Spleen (tissue), 7 donors: ENCODE data around the gene POLE.
"Not testable (repeated sequence)": the region's sequence is repeated elsewhere in the genome, so short reads cannot be mapped to it uniquely, and the experiment has no call there.

Experiments
- POLR2A ChIP-seq, 3 donors: fragments of 450-650 bp; IDR thresholded peaks; one replicate each; pipeline ENCODE4 v1.5.1; 2017; ENCODE audit warnings: antibody characterized with exemption in 3 of 3, mild to moderate bottlenecking in 1 of 3
- POLR2AphosphoS5 ChIP-seq, 3 donors: sonication (generic); formaldehyde crosslinking; IDR thresholded peaks; one replicate each; pipeline ENCODE4 v1.5.1; 2017; ENCODE audit warnings: antibody characterized with exemption in 3 of 3
- TF ChIP-seq, protein P1 (sequence below), 11 experiments: fragments of 200-600 bp in 7 of 11; fragments of 450-650 bp in 4 of 11; sonication (generic) in 4 of 11; IDR thresholded peaks in 8 of 11; conservative IDR thresholded peaks in 3 of 11; 1 replicate in 7 of 11; 2 replicates in 4 of 11; pipeline versions ENCODE4 v1.4.0 to v1.8.0; 2016 to 2021; ENCODE audit warnings: antibody characterized with exemption in 11 of 11, inconsistent platforms in 4 of 11, mild to moderate bottlenecking in 1 of 11
- donor health status: DM: no; HTN: no; CAD: no; lungs with moderate emphysema.
- donor health status: DM: no; HTN: no; CAD: no.
- donor health status: DM: no; HTN: no; CAD: no.

DNA sequence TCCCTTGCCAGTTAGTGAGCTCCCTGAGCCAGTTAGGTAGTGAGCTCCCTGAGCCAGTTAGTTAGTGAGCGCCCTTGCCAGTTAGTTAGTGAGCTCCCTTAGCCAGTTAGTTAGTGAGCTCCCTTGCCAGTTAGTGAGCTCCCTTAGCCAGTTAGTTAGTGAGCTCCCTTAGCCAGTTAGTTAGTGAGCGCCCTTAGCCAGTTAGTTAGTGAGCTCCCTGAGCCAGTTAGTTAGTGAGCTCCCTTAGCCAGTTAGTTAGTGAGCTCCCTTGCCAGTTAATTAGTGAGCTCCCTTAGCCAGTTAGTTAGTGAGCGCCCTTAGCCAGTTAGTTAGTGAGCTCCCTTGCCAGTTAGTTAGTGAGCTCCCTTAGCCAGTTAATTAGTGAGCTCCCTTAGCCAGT, 4.9 kb upstream of the POLE start:
- TF ChIP-seq, protein P1, sequence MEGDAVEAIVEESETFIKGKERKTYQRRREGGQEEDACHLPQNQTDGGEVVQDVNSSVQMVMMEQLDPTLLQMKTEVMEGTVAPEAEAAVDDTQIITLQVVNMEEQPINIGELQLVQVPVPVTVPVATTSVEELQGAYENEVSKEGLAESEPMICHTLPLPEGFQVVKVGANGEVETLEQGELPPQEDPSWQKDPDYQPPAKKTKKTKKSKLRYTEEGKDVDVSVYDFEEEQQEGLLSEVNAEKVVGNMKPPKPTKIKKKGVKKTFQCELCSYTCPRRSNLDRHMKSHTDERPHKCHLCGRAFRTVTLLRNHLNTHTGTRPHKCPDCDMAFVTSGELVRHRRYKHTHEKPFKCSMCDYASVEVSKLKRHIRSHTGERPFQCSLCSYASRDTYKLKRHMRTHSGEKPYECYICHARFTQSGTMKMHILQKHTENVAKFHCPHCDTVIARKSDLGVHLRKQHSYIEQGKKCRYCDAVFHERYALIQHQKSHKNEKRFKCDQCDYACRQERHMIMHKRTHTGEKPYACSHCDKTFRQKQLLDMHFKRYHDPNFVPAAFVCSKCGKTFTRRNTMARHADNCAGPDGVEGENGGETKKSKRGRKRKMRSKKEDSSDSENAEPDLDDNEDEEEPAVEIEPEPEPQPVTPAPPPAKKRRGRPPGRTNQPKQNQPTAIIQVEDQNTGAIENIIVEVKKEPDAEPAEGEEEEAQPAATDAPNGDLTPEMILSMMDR (IDR thresholded peaks at IDR 0.05 in 8 of 11, conservative IDR thresholded peaks at IDR 0.05 in 3 of 11): not testable (repeated sequence)
- not testable (repeated sequence) for TF ChIP-seq POLR2AphosphoS5, POLR2A (IDR thresholded peaks at IDR 0.05)
